Rectal smooth muscle tissue (tissue), 1 donor: ENCODE results near the gene USH1G.
A peak's percentile ranks its signal among the peaks of the same experiment; 100 is the strongest.

Experiments used
- H3K27ac ChIP-seq: one replicate; pipeline ENCODE4 v1.7.0; 2013; ENCODE audit warnings: low read depth, low read length, inconsistent platforms
- H3K27me3 ChIP-seq: one replicate; pipeline ENCODE4 v1.7.0; 2013; ENCODE audit warnings: low read length; ENCODE audit not compliant: control insufficient read depth, insufficient read depth
- H3K36me3 ChIP-seq: one replicate; pipeline ENCODE4 v1.7.0; 2013; ENCODE audit warnings: low read length; ENCODE audit not compliant: control insufficient read depth, insufficient read depth
- H3K4me1 ChIP-seq: one replicate; pipeline ENCODE4 v1.7.0; 2013; ENCODE audit warnings: low read length; ENCODE audit not compliant: control insufficient read depth, insufficient read depth
- H3K4me3 ChIP-seq: one replicate; pipeline ENCODE4 v1.7.0; 2013; ENCODE audit warnings: low read length
- H3K9ac ChIP-seq: one replicate; pipeline ENCODE4 v1.7.0; 2013; ENCODE audit warnings: low read length

USH1G gene

GRCh38 chr17:74903034-74903433 lies 20.0 kb downstream of the USH1G start:
- H3K4me3 ChIP-seq, result no peak overlapping the region
- H3K4me1 ChIP-seq, result no peaks in the 10 kb centered on the region
- no peak overlapping the region for H3K27ac ChIP-seq
- H3K36me3 ChIP-seq, result no peaks in the 10 kb centered on the region
- H3K27me3 ChIP-seq, result peaks cover 7% of the 10 kb centered on the region
- H3K9ac ChIP-seq, result no peak overlapping the region

- Histone ChIP-seq H3K4me1 (no peaks in the 10 kb centered on the region), H3K27ac (no peak overlapping the region), H3K27me3 (peaks cover 7% of the 10 kb centered on the region), H3K9ac (no peak overlapping the region), H3K4me3 (no peak overlapping the region), H3K36me3 (no peaks in the 10 kb centered on the region)
Measured at GRCh38 chr17:74901353-74902135, 21.5 kb downstream of the USH1G start.

- H3K27ac ChIP-seq, result no peak overlapping the region
- H3K27me3 ChIP-seq, result peaks cover 7% of the 10 kb centered on the region
- no peak overlapping the region for H3K4me3 ChIP-seq
- H3K36me3 ChIP-seq, result no peaks in the 10 kb centered on the region
- no peaks in the 10 kb centered on the region for H3K4me1 ChIP-seq
- H3K9ac ChIP-seq, result no peak overlapping the region
Measured at GRCh38 chr17:74900208-74900607, 22.8 kb downstream of the USH1G start.

- no peak overlapping the region for H3K4me3 ChIP-seq
- no peak overlapping the region for H3K27ac ChIP-seq
- no peaks in the 10 kb centered on the region for H3K36me3 ChIP-seq
- H3K27me3 ChIP-seq, result peaks cover 9% of the 10 kb centered on the region
- no peak overlapping the region for H3K9ac ChIP-seq
- no peaks in the 10 kb centered on the region for H3K4me1 ChIP-seq
Measured at GRCh38 chr17:74898376-74898946, 24.6 kb downstream of the USH1G start.

GRCh38 chr17:74893936-74894671 lies 29.0 kb downstream of the USH1G start:
- Histone ChIP-seq H3K4me3 (no peak overlapping the region), H3K27ac (no peak overlapping the region), H3K27me3 (peaks cover 19% of the 10 kb centered on the region)

GRCh38 chr17:74892974-74893911 lies 29.8 kb downstream of the USH1G start, which contains the start of gene FADS6:
Gene FADS6 (minus strand): TSS chr17:74893633. CDS start chr17:74893595, 38 bp downstream.
- Histone ChIP-seq H3K36me3 (no peaks in the 10 kb centered on the region), H3K27me3 (peaks cover 23% of the 10 kb centered on the region), H3K27ac (no peak within 1 kb of the TSS), H3K4me1 (no peaks in the 10 kb centered on the region), H3K4me3 (peak within 1 kb of the TSS; percentile 24), H3K9ac (no peak within 1 kb of the TSS)

More at GRCh38 chr17:74893936-74894671, 29.0 kb downstream of the USH1G start:
- H3K36me3 ChIP-seq, result no peaks in the 10 kb centered on the region
- H3K4me1 ChIP-seq, result no peaks in the 10 kb centered on the region
- no peak overlapping the region for H3K9ac ChIP-seq

- Histone ChIP-seq H3K27me3 (peaks cover 23% of the 10 kb centered on the region), H3K27ac (no peak overlapping the region)
Measured at GRCh38 chr17:74892013-74892841, 30.8 kb downstream of the USH1G start.

GRCh38 chr17:74890554-74890953 lies 32.5 kb downstream of the USH1G start:
- Histone ChIP-seq H3K4me3 (no peak overlapping the region), H3K9ac (no peak overlapping the region), H3K36me3 (no peaks in the 10 kb centered on the region), H3K27me3 (peaks cover 25% of the 10 kb centered on the region), H3K4me1 (no peaks in the 10 kb centered on the region), H3K27ac (no peak overlapping the region)

More at GRCh38 chr17:74892013-74892841, 30.8 kb downstream of the USH1G start:
- H3K4me1 ChIP-seq, result no peaks in the 10 kb centered on the region
- no peak overlapping the region for H3K9ac ChIP-seq
- H3K4me3 ChIP-seq, result no peak overlapping the region
- no peaks in the 10 kb centered on the region for H3K36me3 ChIP-seq

GRCh38 chr17:74888469-74888868 lies 34.6 kb downstream of the USH1G start:
- H3K9ac ChIP-seq, result no peak overlapping the region
- H3K27ac ChIP-seq, result no peak overlapping the region
- H3K4me3 ChIP-seq, result no peak overlapping the region
- no peaks in the 10 kb centered on the region for H3K36me3 ChIP-seq
- no peaks in the 10 kb centered on the region for H3K4me1 ChIP-seq
- peaks cover 19% of the 10 kb centered on the region for H3K27me3 ChIP-seq

GRCh38 chr17:74883241-74883745 lies 39.8 kb downstream of the USH1G start:
- H3K9ac ChIP-seq, result no peak overlapping the region
- H3K4me1 ChIP-seq, result no peaks in the 10 kb centered on the region
- H3K27me3 ChIP-seq, result peaks cover 2% of the 10 kb centered on the region
- H3K4me3 ChIP-seq, result no peak overlapping the region
- H3K27ac ChIP-seq, result no peak overlapping the region
- no peaks in the 10 kb centered on the region for H3K36me3 ChIP-seq
